SW 1271 (cell line): ENCODE data around the gene NDUFS6.

Experiments used
- DNase-seq, 2 experiments: peaks; one replicate each; lab custom pipeline; 2025; lab: John Stamatoyannopoulos, UW

Gene NDUFS6

GRCh38 chr5:1801222-1801966 lies at the start of gene NDUFS6:
NDUFS6 (plus strand) TSS chr5:1801407; CDS start chr5:1801418, 11 bp downstream.
- peak; percentile 53 to 70 for DNase-seq

GRCh38 chr5:1751864-1752822 lies 49.1 kb upstream of the NDUFS6 start:
- no peak for DNase-seq

- no peak for DNase-seq
These were observed 48.3 kb upstream of the NDUFS6 start for GRCh38 chr5:1752881-1753280.

GRCh38 chr5:1753490-1753889 lies 47.7 kb upstream of the NDUFS6 start:
- DNase-seq = no peak

- no peak for DNase-seq
These were observed 46.5 kb upstream of the NDUFS6 start for GRCh38 chr5:1754531-1755220.

GRCh38 chr5:1755321-1755949 lies 45.8 kb upstream of the NDUFS6 start:
- DNase-seq = no peak

GRCh38 chr5:1756481-1756880 lies 44.7 kb upstream of the NDUFS6 start:
- no peak for DNase-seq

- no peak for DNase-seq
These were observed 43.7 kb upstream of the NDUFS6 start for GRCh38 chr5:1757511-1757910.

GRCh38 chr5:1758574-1758973 lies 42.6 kb upstream of the NDUFS6 start:
- no peak for DNase-seq

GRCh38 chr5:1759378-1759970 lies 41.7 kb upstream of the NDUFS6 start:
- DNase-seq = no peak

- no peak for DNase-seq
These were observed 41.0 kb upstream of the NDUFS6 start for GRCh38 chr5:1760231-1760630.

- DNase-seq = no peak
These were observed 40.4 kb upstream of the NDUFS6 start for GRCh38 chr5:1760656-1761452.

GRCh38 chr5:1761453-1761755 lies 39.8 kb upstream of the NDUFS6 start:
- no peak for DNase-seq

- DNase-seq = no peak
These were observed 38.9 kb upstream of the NDUFS6 start for GRCh38 chr5:1762121-1762882.

GRCh38 chr5:1762883-1763547 lies 38.2 kb upstream of the NDUFS6 start:
- no peak for DNase-seq

GRCh38 chr5:1763548-1763911 lies 37.7 kb upstream of the NDUFS6 start:
- peak in 1 of 2 experiments; percentile 44 for DNase-seq

- no peak for DNase-seq
These were observed 37.1 kb upstream of the NDUFS6 start for GRCh38 chr5:1763960-1764605.

- no peak for DNase-seq
These were observed 36.6 kb upstream of the NDUFS6 start for GRCh38 chr5:1764606-1764960.
